A673 (cell line): Measurements from ENCODE around the gene HVCN1. TPM values are rescaled to one million over a fixed set of nuclear protein-coding genes. Genes with fewer than 3 reads are reported as not detected.

Experiments used
- BruUV-seq: library from RNA; stranded (reverse); fragments of 400-500 nt; replicated peaks from 2 replicates; lab custom pipeline; 2021; lab: Mats Ljungman, UMichigan
- CTCF ChIA-PET: fragments of 300-600 bp; sonication (Branson Sonifier 250); formaldehyde crosslinking; loops from one replicate; lab custom pipeline; 2022; ENCODE audit warnings: antibody characterized with exemption; lab: Charles Lee
- POLR2A ChIA-PET: fragments of 300-600 bp; sonication (Branson Sonifier 250); formaldehyde crosslinking; loops from one replicate; lab custom pipeline; 2022; ENCODE audit warnings: antibody characterized with exemption; ENCODE audit not compliant: low non-redundant PET; lab: Charles Lee
- DNase-seq: peaks from one replicate; pipeline ENCODE4 v3.0.0-alpha.2; 2015; ENCODE audit warnings: low spot score
- H3K27ac ChIP-seq: fragments of 200-600 bp; sonication (generic); 2 replicates; pipeline ENCODE4 v1.5.1; 2016; ENCODE audit warnings: mixed run types, low read depth, mild to moderate bottlenecking, mixed read lengths, antibody characterized with exemption, low read length; ENCODE audit not compliant: poor library complexity, severe bottlenecking
- H3K27me3 ChIP-seq: fragments of 200-600 bp; sonication (generic); replicated peaks from 2 replicates; pipeline ENCODE4 v1.6.1; 2017; ENCODE audit warnings: mixed run types, low read depth, mild to moderate bottlenecking, mixed read lengths, antibody characterized with exemption, low read length; ENCODE audit not compliant: insufficient read depth, poor library complexity
- H3K36me3 ChIP-seq: fragments of 200-600 bp; sonication (generic); 2 replicates; pipeline ENCODE4 v1.6.1; 2016; ENCODE audit warnings: mixed run types, mild to moderate bottlenecking, mixed read lengths, antibody characterized with exemption, low read length; ENCODE audit not compliant: insufficient read depth, poor library complexity, severe bottlenecking
- H3K4me1 ChIP-seq: fragments of 200-600 bp; sonication (generic); 2 replicates; pipeline ENCODE4 v1.6.1; 2017; ENCODE audit warnings: mixed run types, mild to moderate bottlenecking, mixed read lengths, antibody characterized with exemption, low read length; ENCODE audit not compliant: insufficient read depth, poor library complexity, severe bottlenecking
- H3K4me3 ChIP-seq: fragments of 200-600 bp; sonication (generic); 2 replicates; pipeline ENCODE4 v1.5.1; 2016; ENCODE audit warnings: low read depth, mixed run types, mild to moderate bottlenecking, mixed read lengths, low read length; ENCODE audit not compliant: poor library complexity, severe bottlenecking
- H3K9me3 ChIP-seq: fragments of 200-600 bp; sonication (generic); 2 replicates; pipeline ENCODE4 v1.6.1; 2016; ENCODE audit warnings: mixed run types, low read depth, mild to moderate bottlenecking, mixed read lengths, antibody characterized with exemption, low read length; ENCODE audit not compliant: poor library complexity, severe bottlenecking
- CTCF ChIP-seq: fragments of 300-800, 200-600 bp; sonication (generic); conservative IDR thresholded peaks from 2 replicates; pipeline ENCODE4 v1.5.1; 2017; ENCODE audit warnings: low read depth, mild to moderate bottlenecking, antibody characterized with exemption, low read length, moderate library complexity, mixed read lengths
- EZH2 ChIP-seq: fragments of 200-600 bp; sonication (generic); IDR thresholded peaks from 2 replicates; pipeline ENCODE4 v1.6.1; 2017; ENCODE audit warnings: borderline replicate concordance, low read depth, mild to moderate bottlenecking, mixed read lengths, antibody characterized with exemption, low read length; ENCODE audit not compliant: poor library complexity, severe bottlenecking
- intact Hi-C: fragments of 100-400 bp; cut with micrococcal nuclease; formaldehyde crosslinking; loops from one replicate; pipeline ENCODE4 v1.10.0; 2022; ENCODE audit not compliant: unreplicated experiment
- total RNA-seq: library from RNA; stranded (reverse); gene quantifications from 2 replicates; pipeline ENCODE4 v1.2.3, GENCODE V29; 2021

The HVCN1 gene
- total RNA-seq, 1 experiment from 2014 or later, result 1.1 TPM

GRCh38 chr12:110694330-110694901 lies 5.5 kb upstream of the HVCN1 start:
- no TSS peak for BruUV-seq
- Histone ChIP-seq H3K27ac (no peak overlapping the region), H3K27me3 (no peaks in the 10 kb centered on the region), H3K9me3 (no peaks in the 10 kb centered on the region), H3K4me3 (no peak overlapping the region), H3K4me1 (peaks cover 12% of the 10 kb centered on the region), H3K36me3 (no peaks in the 10 kb centered on the region)
- no peak for DNase-seq
- POLR2A ChIA-PET, result no interaction called here
- TF ChIP-seq EZH2 (no peak), CTCF (no peak)
- intact Hi-C loops, result loop anchor here (10.0 kb wide), 1 partner anchor 80 kb away; the partner anchor contains the start of gene TCTN1
- CTCF ChIA-PET, result no interaction called here

- no TSS peak for BruUV-seq
- H3K4me3 ChIP-seq, result no peak overlapping the region
- ChIA-PET POLR2A (no interaction called here), CTCF (no interaction called here)
- no peaks in the 10 kb centered on the region for H3K36me3 ChIP-seq
- no peaks in the 10 kb centered on the region for H3K27me3 ChIP-seq
- DNase-seq, result peak; percentile 49
- no peak for TF ChIP-seq CTCF
- no peak for TF ChIP-seq EZH2
- no peak overlapping the region for H3K27ac ChIP-seq
- H3K4me1 ChIP-seq, result peaks cover 14% of the 10 kb centered on the region
- no peaks in the 10 kb centered on the region for H3K9me3 ChIP-seq
- intact Hi-C loops, result loop anchor here (10.0 kb wide), 1 partner anchor 79 kb away; the partner anchor contains the start of gene TCTN1
These were observed 4.8 kb upstream of the HVCN1 start for GRCh38 chr12:110693731-110694130.

- TF ChIP-seq CTCF (no peak), EZH2 (no peak)
- ChIA-PET CTCF (no interaction called here), POLR2A (no interaction called here)
- DNase-seq, result no peak
- H3K4me3 ChIP-seq, result no peak overlapping the region
- H3K27ac ChIP-seq, result no peak overlapping the region
- no peaks in the 10 kb centered on the region for H3K27me3 ChIP-seq
- no TSS peak for BruUV-seq
- intact Hi-C loops, result loop anchor here (10.0 kb wide), 1 partner anchor 75 kb away; the partner anchor contains the start of gene TCTN1
- no peaks in the 10 kb centered on the region for H3K36me3 ChIP-seq
- H3K4me1 ChIP-seq, result peaks cover 14% of the 10 kb centered on the region
- no peaks in the 10 kb centered on the region for H3K9me3 ChIP-seq
These were observed 1.2 kb upstream of the HVCN1 start for GRCh38 chr12:110690127-110690430.
